SKM-1 treated with dmso at 0.1 percent for 144 hours (cell line): ENCODE results near the gene RERE.

ENCODE experiments used
- DNase-seq: peaks from one replicate; lab custom pipeline; 2025; ENCODE audit not compliant: unreplicated experiment; lab: John Stamatoyannopoulos, UW

The RERE gene

GRCh38 chr1:8343044-8343443, 474.4 kb downstream of the RERE start:
- DNase-seq, result no peak

GRCh38 chr1:8342325-8342724, 475.1 kb downstream of the RERE start:
- DNase-seq, result no peak

- no peak for DNase-seq
Measured at GRCh38 chr1:8340448-8340847, 477.0 kb downstream of the RERE start.

GRCh38 chr1:8339203-8339600, 478.2 kb downstream of the RERE start:
- no peak for DNase-seq

- DNase-seq, result no peak
Measured at GRCh38 chr1:8338526-8339202, 478.8 kb downstream of the RERE start.

GRCh38 chr1:8337776-8338525, 479.5 kb downstream of the RERE start:
- no peak for DNase-seq

- no peak for DNase-seq
Measured at GRCh38 chr1:8335246-8335645, 482.2 kb downstream of the RERE start.

- DNase-seq, result no peak
Measured at GRCh38 chr1:8334106-8334851, 483.2 kb downstream of the RERE start.

GRCh38 chr1:8333246-8333987, 484.0 kb downstream of the RERE start:
- DNase-seq, result no peak

- DNase-seq, result no peak
Measured at GRCh38 chr1:8332806-8333205, 484.6 kb downstream of the RERE start.

GRCh38 chr1:8330271-8331125, 486.9 kb downstream of the RERE start:
- DNase-seq, result no peak

- no peak for DNase-seq
Measured at GRCh38 chr1:8329858-8330257, 487.6 kb downstream of the RERE start.

- no peak for DNase-seq
Measured at GRCh38 chr1:8329439-8329838, 488.0 kb downstream of the RERE start.

- DNase-seq, result no peak
Measured at GRCh38 chr1:8328271-8328670, 489.2 kb downstream of the RERE start.

GRCh38 chr1:8326265-8326664, 491.2 kb downstream of the RERE start:
- DNase-seq, result no peak

- no peak for DNase-seq
Measured at GRCh38 chr1:8325771-8326170, 491.7 kb downstream of the RERE start.

GRCh38 chr1:8324176-8324810, 493.1 kb downstream of the RERE start:
- no peak for DNase-seq

GRCh38 chr1:8323706-8324105, 493.7 kb downstream of the RERE start:
- no peak for DNase-seq

- no peak for DNase-seq
Measured at GRCh38 chr1:8321612-8322011, 495.8 kb downstream of the RERE start.

GRCh38 chr1:8318436-8318835, 499.0 kb downstream of the RERE start:
- DNase-seq, result no peak
